GM19395 (cell line): Measurements from ENCODE around the gene SMIM28.
"Not testable (repeated sequence)": the region's sequence is repeated elsewhere in the genome, so short reads cannot be mapped to it uniquely, and the experiment has no call there.

Experiments
- ATAC-seq: cut with Tn5 transposase; IDR thresholded peaks from one replicate; pipeline ENCODE4 v1.9.1; 2021; ENCODE audit warnings: mild to moderate bottlenecking, moderate library complexity; ENCODE audit not compliant: unreplicated experiment

SMIM28 gene

GRCh38 chr6:138403801-138404665 is 26.3 kb downstream of the SMIM28 start, which contains the start of gene HEBP2:
Gene HEBP2, plus strand, starts transcription at chr6:138404223. Its CDS starts 273 bp downstream, at chr6:138404496.
- ATAC-seq: peak; percentile 92

- no peak for ATAC-seq
Observed at GRCh38 chr6:138404666-138405337, 27.1 kb downstream of the SMIM28 start.

- ATAC-seq: no peak
Observed at GRCh38 chr6:138405816-138406413, 28.2 kb downstream of the SMIM28 start.

GRCh38 chr6:138406443-138406842 is 28.7 kb downstream of the SMIM28 start:
- no peak for ATAC-seq

GRCh38 chr6:138410048-138410735 is 32.5 kb downstream of the SMIM28 start:
- no peak for ATAC-seq

GRCh38 chr6:138410972-138411880 is 33.5 kb downstream of the SMIM28 start:
- ATAC-seq: peak; percentile 70

GRCh38 chr6:138415125-138415524 is 37.4 kb downstream of the SMIM28 start:
- ATAC-seq: no peak

- ATAC-seq: no peak
Observed at GRCh38 chr6:138416206-138416605, 38.5 kb downstream of the SMIM28 start.

DNA sequence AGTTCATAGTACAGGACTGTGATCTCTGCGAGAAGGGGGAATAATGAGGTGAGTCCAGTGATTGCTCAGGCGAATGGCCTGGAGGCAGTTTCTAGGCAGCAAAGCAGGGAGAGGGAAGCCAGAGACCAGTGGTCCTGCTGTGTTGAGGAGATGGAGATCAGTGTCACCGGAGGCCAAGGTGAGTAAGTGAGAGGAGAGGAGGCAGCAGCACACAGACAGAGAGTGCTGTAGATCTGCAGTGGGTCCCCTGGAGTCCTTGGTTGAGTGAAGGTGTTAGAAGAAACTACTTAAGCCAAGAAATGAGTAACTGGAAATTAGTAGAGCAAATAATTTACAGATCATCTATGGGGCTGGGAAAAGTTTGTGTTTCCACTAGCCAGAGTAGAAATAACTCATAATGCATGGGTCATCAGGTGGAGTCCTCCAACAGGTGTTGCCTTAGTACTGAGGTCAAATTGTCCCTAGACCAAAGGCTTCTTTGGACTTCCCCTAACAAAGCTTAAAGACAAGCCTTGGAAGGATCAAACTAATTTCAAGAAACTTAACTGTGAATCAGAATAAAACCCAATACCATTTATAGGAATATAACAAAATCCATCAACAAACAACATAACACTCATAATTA is 39.9 kb downstream of the SMIM28 start:
- no peak for ATAC-seq

GRCh38 chr6:138418118-138418742 is 40.5 kb downstream of the SMIM28 start:
- no peak for ATAC-seq

DNA sequence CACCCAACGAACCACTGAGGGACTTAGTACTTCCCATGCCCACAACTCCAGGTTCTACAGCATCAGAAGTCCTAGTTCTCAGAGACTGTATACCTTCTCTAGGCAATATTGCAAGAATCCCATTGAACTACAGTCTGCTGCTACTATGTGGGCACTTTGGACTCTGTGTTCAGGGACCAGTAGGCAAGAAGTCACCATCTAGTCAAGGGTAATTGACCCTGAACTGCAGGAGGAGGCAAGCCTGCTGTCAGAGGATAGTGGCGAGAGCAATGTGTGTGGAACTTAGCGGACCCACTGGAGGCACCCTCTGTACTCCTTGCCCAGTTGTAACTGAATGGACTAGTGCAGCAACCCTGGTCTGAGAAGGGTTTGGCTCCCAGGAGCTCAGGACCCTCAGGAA is 42.1 kb downstream of the SMIM28 start:
- no peak for ATAC-seq

DNA sequence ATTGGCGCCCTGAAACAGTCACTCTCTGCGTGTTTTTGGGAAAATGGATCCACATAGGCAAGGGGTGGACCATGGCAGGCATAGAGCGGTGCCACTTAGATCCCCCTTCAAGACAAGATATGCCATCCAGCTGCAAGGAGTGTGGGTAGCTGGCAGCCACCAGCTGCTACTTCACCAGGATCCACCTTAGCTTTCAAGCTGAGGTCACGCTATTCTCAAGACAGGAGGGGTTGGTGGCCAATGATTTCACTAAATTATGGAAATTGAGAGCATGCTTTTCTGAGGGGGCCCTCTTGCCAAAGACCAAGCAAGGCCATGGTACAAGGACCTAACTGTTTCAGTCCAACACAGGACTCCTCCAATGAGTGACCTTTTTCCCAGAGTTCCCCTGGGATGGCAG is 42.7 kb downstream of the SMIM28 start:
- ATAC-seq: no peak

GRCh38 chr6:138421089-138421488 is 43.4 kb downstream of the SMIM28 start:
- ATAC-seq: no peak

- no peak for ATAC-seq
Observed at GRCh38 chr6:138421608-138422007, 43.9 kb downstream of the SMIM28 start.

DNA sequence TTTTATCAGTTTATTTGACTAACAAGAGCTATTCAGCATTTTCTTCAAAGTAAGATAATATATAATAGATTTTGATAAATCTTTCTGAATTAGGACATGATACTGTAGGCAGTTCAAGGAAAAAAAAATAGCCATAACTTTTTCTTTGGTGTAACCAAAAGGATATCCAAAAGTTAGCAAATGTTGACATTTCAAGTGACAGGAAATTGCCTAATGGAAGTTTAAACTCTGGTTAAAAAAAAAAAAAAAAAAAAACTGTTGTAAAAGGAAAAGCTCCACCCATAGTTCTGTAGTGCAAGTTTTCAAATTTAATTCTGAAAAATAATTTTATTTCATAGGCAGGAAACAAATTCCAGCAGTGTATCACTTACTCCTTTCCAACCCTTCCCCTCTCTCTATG is 45.2 kb downstream of the SMIM28 start:
- ATAC-seq: no peak

DNA sequence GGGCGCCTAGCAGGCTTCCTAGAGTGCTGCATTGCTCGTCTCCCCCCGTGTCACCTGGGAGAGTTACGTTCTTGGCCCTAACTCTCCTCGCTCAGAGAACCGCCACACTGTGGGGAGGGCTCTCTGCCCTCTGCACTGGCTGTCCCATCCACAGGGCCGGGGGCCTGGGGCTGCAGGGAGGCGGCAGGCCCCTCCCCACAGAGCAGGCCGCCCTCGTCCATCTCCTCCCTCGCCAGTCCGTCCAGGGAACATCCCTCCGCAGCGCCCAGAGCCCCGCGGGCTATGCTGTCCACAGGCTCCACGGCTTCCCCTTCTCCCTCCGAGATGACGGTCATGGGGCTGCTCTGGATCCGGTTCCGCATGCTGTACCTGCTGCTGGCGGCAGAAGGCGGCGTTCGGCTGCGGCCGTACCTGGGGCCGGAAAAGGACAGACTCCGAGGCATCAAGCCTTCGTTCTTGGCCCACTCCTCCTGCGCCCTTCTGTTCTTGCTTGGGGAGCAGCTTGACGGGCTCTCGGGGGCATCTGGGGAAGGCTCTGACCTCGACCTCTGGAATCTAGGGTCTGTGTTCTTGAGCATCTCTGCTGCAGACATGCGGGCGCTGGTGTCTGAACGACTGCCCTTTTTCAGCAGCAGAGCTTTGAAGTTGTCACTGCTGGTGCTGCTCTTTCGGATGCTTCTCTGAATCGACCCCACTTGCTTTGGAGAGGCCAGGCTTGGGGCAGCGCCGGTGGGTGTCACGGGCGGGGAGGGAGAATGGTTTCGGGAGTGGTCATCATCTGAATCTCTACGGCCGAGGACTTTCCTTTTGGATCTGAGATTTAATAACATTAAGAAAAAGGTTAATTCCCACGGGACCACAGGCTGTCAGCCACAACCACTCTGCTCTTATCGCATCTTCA is 46.5 kb downstream of the SMIM28 start:
- ATAC-seq: no peak

DNA sequence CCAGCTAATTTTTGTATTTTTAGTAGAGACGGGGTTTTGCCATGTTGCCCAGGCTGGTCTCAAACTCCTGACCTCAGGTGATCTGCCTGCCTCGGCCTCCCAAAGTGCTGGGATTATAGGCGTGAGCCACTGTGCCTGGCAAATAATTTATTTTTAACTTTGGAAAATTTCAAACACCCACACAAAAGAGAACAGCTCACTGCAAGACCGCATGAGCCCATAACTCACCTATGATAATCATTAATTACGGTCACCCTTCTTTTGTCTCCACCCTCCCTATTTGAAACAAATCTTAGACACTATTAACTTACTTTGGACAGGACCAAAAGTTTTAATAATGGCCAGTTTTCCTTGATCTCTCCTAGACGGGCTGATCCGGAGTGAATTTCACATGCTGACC is 47.6 kb downstream of the SMIM28 start:
- ATAC-seq: not testable (repeated sequence)

DNA sequence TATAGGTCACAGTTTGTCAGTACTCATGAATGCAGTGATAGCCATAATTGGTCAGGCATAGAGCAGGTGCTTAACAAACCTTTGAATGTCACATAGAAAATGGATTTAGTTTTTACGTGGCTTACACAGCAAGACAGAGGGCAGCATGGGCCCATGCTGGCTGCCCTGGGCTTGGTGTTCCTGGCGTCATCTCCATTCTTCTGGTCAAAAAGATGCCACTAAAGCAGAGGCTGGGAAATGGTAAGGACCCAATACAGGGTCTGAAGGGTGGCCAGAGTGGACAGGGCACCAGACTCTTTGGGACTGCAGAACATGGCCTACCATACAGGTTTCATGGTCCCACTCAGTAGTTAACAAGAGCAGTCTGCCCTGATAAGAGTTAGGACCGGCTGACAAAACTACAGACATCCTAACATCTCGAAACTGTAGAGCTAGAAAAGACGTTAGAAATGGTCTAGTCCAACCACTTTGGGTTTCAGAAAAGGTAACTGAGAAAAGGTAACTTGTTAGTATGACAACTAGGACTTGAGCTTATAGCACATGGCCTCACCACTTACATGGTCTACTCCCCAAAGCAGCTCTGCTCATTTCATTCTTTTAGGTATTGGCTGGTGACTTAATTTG is 48.9 kb downstream of the SMIM28 start:
- ATAC-seq: no peak
